PC-3 (cell line): ENCODE data around the gene TMEM214.

ENCODE experiments used
- CTCF ChIP-seq: fragments of 300-600 bp; sonication (generic); conservative IDR thresholded peaks from 2 replicates; pipeline ENCODE4 v1.5.1; 2017; ENCODE audit warnings: antibody characterized with exemption, low read depth, mild to moderate bottlenecking, low read length
- EZH2 ChIP-seq: fragments of 300-600 bp; sonication (generic); IDR thresholded peaks from one replicate; pipeline ENCODE4 v1.6.1; 2017; ENCODE audit warnings: antibody characterized with exemption, mild to moderate bottlenecking, low read length; ENCODE audit not compliant: unreplicated experiment
- EZH2phosphoT487 ChIP-seq: fragments of 300-600 bp; sonication (generic); IDR thresholded peaks from 2 replicates; pipeline ENCODE4 v1.6.1; 2018; ENCODE audit warnings: mild to moderate bottlenecking, antibody characterized with exemption, low read length, borderline replicate concordance

DNA sequence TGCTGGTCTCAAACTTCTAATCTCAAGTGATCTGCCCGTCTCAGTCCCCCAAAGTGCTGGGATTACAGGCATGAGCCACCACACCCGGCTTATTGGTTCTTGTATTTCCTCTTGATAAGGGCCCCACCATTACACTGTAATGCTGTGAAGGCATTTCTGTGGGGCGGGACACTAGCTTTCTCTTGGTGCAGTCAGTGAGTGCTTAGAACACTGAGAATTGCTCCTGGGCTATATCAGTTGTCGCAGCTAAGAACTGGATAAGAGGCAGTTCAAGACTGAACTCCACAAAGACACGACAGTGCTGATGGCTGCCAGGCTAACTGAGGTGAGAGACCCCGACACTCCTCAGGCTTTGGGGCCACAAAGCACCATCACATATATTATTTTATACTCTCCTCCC lies 55.9 kb downstream of the TMEM214 start:
- TF ChIP-seq CTCF = no peak
- TF ChIP-seq EZH2 = no peak
- no peak for TF ChIP-seq EZH2phosphoT487
